Measurements from ENCODE around the gene PTPRH. TPM values are rescaled to one million over a fixed set of nuclear protein-coding genes. Genes with fewer than 3 reads are reported as not detected.

The PTPRH gene
- total RNA-seq, 1 experiment from 2014 or later, result 2.3 TPM

DNA sequence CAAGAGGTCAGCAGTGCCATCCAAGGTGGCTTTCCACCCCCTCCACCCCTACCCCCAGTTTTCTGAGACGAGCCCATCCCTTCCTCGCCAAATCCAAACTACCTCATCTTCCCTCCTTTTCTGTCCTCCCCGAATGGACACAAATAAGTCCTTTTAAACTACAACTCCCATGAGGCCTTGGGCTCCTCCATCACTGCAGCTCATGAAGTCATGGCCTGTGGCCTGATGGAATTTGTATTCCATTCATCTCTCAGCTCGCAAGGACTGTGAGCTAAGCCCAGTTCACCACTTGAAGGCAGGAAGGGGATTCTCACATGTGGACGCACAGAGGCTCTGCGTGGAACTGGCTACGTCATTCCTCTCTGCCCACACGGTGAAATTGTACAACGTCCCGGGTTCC lies 12.5 kb downstream of the PTPRH start:
- Mint-ChIP-seq H3K4me1 (ENCODE audit: low read depth, unreplicated experiment) (no peaks in the 10 kb centered on the region), H3K27me3 (ENCODE audit: insufficient read depth, unreplicated experiment) (no peaks in the 10 kb centered on the region), H3K4me3 (ENCODE audit: unreplicated experiment) (no peak overlapping the region), H3K9me3 (ENCODE audit: unreplicated experiment) (no peaks in the 10 kb centered on the region), H3K27ac (ENCODE audit: unreplicated experiment) (no peak overlapping the region), H3K36me3 (ENCODE audit: insufficient read depth, unreplicated experiment) (no peaks in the 10 kb centered on the region)
- POLR2A ChIA-PET, result no interaction called here
- Histone ChIP-seq H3K4me3 (ENCODE audit: low read depth, low read length) (no peak overlapping the region), H3K27me3 (replicated peaks; ENCODE audit: control insufficient read depth, insufficient read depth, low read length) (no peaks in the 10 kb centered on the region), H3K9me3 (no peaks in the 10 kb centered on the region), H3K36me3 (ENCODE audit: control insufficient read depth, insufficient read depth, low read length) (no peaks in the 10 kb centered on the region), H3K4me1 (no peaks in the 10 kb centered on the region)
- BruUV-seq (replicated peaks), result no TSS peak
- intact Hi-C loops (cut with micrococcal nuclease; ENCODE audit: unreplicated experiment), result no loop called here
- TF ChIP-seq, protein P1, sequence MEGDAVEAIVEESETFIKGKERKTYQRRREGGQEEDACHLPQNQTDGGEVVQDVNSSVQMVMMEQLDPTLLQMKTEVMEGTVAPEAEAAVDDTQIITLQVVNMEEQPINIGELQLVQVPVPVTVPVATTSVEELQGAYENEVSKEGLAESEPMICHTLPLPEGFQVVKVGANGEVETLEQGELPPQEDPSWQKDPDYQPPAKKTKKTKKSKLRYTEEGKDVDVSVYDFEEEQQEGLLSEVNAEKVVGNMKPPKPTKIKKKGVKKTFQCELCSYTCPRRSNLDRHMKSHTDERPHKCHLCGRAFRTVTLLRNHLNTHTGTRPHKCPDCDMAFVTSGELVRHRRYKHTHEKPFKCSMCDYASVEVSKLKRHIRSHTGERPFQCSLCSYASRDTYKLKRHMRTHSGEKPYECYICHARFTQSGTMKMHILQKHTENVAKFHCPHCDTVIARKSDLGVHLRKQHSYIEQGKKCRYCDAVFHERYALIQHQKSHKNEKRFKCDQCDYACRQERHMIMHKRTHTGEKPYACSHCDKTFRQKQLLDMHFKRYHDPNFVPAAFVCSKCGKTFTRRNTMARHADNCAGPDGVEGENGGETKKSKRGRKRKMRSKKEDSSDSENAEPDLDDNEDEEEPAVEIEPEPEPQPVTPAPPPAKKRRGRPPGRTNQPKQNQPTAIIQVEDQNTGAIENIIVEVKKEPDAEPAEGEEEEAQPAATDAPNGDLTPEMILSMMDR (IDR thresholded peaks at IDR 0.05; ENCODE audit: insufficient read depth in 1 of 2, low read depth in 1 of 2, low read length in 1 of 2, severe bottlenecking in 1 of 2, unreplicated experiment in 1 of 2), result no peak
- CTCF ChIA-PET, result no interaction called here
- DNase-seq, result no peak

DNA sequence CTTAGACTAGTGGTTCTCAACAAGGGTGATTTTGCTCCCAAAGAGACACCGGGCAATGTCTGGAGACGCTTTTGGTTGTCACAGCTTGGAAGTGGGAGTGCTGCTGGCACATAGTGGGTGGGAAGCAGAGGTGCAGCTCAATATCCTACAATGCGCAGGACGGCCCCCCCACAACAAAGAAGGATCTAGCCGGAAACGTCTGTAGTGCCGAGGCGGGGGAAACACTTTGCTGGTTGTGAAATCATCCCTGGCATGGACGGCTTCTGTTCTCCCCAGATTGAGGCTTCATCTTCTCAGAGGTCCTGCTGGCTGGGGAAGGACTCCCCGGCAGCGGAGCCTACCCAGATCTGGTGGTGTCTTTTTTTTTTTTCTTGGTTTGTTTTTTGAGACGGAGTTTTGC lies 15.8 kb downstream of the PTPRH start:
- Histone ChIP-seq H3K4me3 (ENCODE audit: low read depth, low read length) (no peak overlapping the region), H3K27me3 (replicated peaks; ENCODE audit: control insufficient read depth, insufficient read depth, low read length) (no peaks in the 10 kb centered on the region), H3K4me1 (no peaks in the 10 kb centered on the region), H3K36me3 (ENCODE audit: control insufficient read depth, insufficient read depth, low read length) (no peaks in the 10 kb centered on the region), H3K9me3 (no peaks in the 10 kb centered on the region)
- H3K9me3 Mint-ChIP-seq (ENCODE audit: unreplicated experiment), result no peaks in the 10 kb centered on the region
- BruUV-seq (replicated peaks), result no TSS peak
- TF ChIP-seq, protein P1 (IDR thresholded peaks at IDR 0.05; ENCODE audit: insufficient read depth in 1 of 2, low read depth in 1 of 2, low read length in 1 of 2, severe bottlenecking in 1 of 2, unreplicated experiment in 1 of 2), result no peak
- intact Hi-C loops (cut with micrococcal nuclease; ENCODE audit: unreplicated experiment), result no loop called here
- H3K27me3 Mint-ChIP-seq (ENCODE audit: insufficient read depth, unreplicated experiment), result peaks cover 1% of the 10 kb centered on the region
- H3K4me1 Mint-ChIP-seq (ENCODE audit: low read depth, unreplicated experiment), result no peaks in the 10 kb centered on the region
- H3K36me3 Mint-ChIP-seq (ENCODE audit: insufficient read depth, unreplicated experiment), result no peaks in the 10 kb centered on the region
- H3K4me3 Mint-ChIP-seq (ENCODE audit: unreplicated experiment), result no peak overlapping the region
- ChIA-PET CTCF (interaction anchor here (0.7 kb wide), 2 partner anchors 10 to 54 kb away, joined by 4 to 5 read pairs; no protein-coding TSS in a partner anchor), POLR2A (interaction anchor here (0.6 kb wide), 1 partner anchor 58 kb away, joined by 10 read pairs; no protein-coding TSS in a partner anchor)
- no peak for DNase-seq
- H3K27ac Mint-ChIP-seq (ENCODE audit: unreplicated experiment), result no peak overlapping the region

DNA sequence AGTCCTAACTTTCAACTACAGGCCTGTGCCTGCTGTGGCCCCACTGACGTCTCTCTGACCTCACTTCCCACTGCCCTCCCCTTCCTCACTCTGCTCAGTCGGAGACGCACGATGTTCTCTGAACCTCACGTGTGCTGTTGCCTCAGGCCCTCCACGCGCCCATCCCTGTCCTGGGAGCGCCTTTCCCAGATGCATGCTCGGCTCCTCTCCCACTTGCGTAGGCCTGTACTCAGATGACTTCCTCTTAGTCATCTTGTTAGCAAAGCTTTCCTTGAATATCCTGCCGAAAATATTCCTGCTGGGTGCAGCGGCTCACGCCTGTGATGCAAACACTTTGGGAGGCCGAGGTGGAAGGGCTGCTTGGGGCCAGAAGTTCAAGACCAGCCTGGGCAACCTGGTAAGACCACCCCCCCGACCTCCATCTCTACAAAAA lies 19.9 kb downstream of the PTPRH start:
- Mint-ChIP-seq H3K4me1 (ENCODE audit: low read depth, unreplicated experiment) (no peaks in the 10 kb centered on the region), H3K27me3 (ENCODE audit: insufficient read depth, unreplicated experiment) (peaks cover 5% of the 10 kb centered on the region), H3K4me3 (ENCODE audit: unreplicated experiment) (no peak overlapping the region), H3K9me3 (ENCODE audit: unreplicated experiment) (no peaks in the 10 kb centered on the region), H3K36me3 (ENCODE audit: insufficient read depth, unreplicated experiment) (no peaks in the 10 kb centered on the region), H3K27ac (ENCODE audit: unreplicated experiment) (no peak overlapping the region)
- CTCF ChIA-PET, result no interaction called here
- intact Hi-C loops (cut with micrococcal nuclease; ENCODE audit: unreplicated experiment), result no loop called here
- TF ChIP-seq, protein P1 (IDR thresholded peaks at IDR 0.05; ENCODE audit: insufficient read depth in 1 of 2, low read depth in 1 of 2, low read length in 1 of 2, severe bottlenecking in 1 of 2, unreplicated experiment in 1 of 2), result no peak
- Histone ChIP-seq H3K4me1 (no peaks in the 10 kb centered on the region), H3K4me3 (ENCODE audit: low read depth, low read length) (no peak overlapping the region), H3K27me3 (replicated peaks; ENCODE audit: control insufficient read depth, insufficient read depth, low read length) (no peaks in the 10 kb centered on the region), H3K36me3 (ENCODE audit: control insufficient read depth, insufficient read depth, low read length) (no peaks in the 10 kb centered on the region), H3K9me3 (no peaks in the 10 kb centered on the region)
- POLR2A ChIA-PET, result no interaction called here
- DNase-seq, result no peak
- no TSS peak for BruUV-seq (replicated peaks)

All from Caco-2 (cell line).